Right lobe of liver (tissue), 6 donors: Measurements from ENCODE around the gene ARID5B. TPM values are rescaled to one million over a fixed set of nuclear protein-coding genes. Genes with fewer than 3 reads are reported as not detected.

Experiments
- ATAC-seq, 4 donors: fragments of 200-7000 bp; cut with Tn5 transposase; one replicate each; pipeline ENCODE4 v1.9.1; 2020; ENCODE audit warnings: mild to moderate bottlenecking in 4 of 4, moderate library complexity in 4 of 4
- DNase-seq, 3 donors: peaks; one replicate each; pipeline ENCODE4 v3.0.0-alpha.2; 2020
- H3K27ac ChIP-seq, 3 donors: fragments of 200-600 bp; one replicate each; pipeline ENCODE4 v1.8.0; 2022
- H3K27me3 ChIP-seq, 2 donors: fragments of 200-600 bp; one replicate each; pipeline ENCODE4 v1.8.0; 2022
- H3K36me3 ChIP-seq, 4 donors: fragments of 200-600 bp; sonication (generic) in 1 of 4; one replicate each; pipeline versions ENCODE4 v1.5.1 to v1.8.0; 2017 to 2022; ENCODE audit warnings: control low read depth in 1 of 4
- H3K4me1 ChIP-seq, 4 donors: fragments of 200-600 bp; sonication (generic) in 1 of 4; one replicate each; pipeline versions ENCODE4 v1.5.1 to v1.8.0; 2017 to 2022; ENCODE audit warnings: control low read depth in 1 of 4
- H3K4me3 ChIP-seq, 3 donors: fragments of 200-600 bp; one replicate each; pipeline ENCODE4 v1.8.0; 2022
- H3K9me3 ChIP-seq, 4 donors: fragments of 200-600 bp; sonication (generic) in 1 of 4; one replicate each; pipeline versions ENCODE4 v1.5.1 to v1.8.0; 2017 to 2022; ENCODE audit warnings: control low read depth in 1 of 4
- POLR2A ChIP-seq: fragments of 450-650 bp; IDR thresholded peaks from one replicate; pipeline ENCODE4 v1.6.1; 2017; ENCODE audit warnings: antibody characterized with exemption, mild to moderate bottlenecking
- WGBS: methylation state at CpG from one replicate; pipeline ENCODE4 v1.1.6; 2018; ENCODE audit warnings: low coverage, low lambda C conversion rate; ENCODE audit not compliant: insufficient coverage; ENCODE audit errors: missing lambda C conversion rate; 5-methylcytosine and 5-hydroxymethylcytosine counted together
- intact Hi-C, 2 donors: fragments of 100-400 bp; cut with DNase I; formaldehyde crosslinking; loops; one replicate each; pipeline versions ENCODE4 v1.11.2 to v1.14.1; 2022
- total RNA-seq, 6 experiments: library from RNA; depleted of rRNA in 2 of 6; stranded (reverse); fragments of >200 nt in 2 of 6; fragmentation: NEBNext Ultra II Directional in 3 of 6; extraction: Animal tissue kit (Norgen Biotek cat#: 25700) in 3 of 6; gene quantifications; one replicate each; pipeline versions ENCODE4 v1.1.0 to v1.2.4, GENCODE V29; 2016 to 2023
- TF ChIP-seq, protein P1 (sequence below), 4 donors: fragments of 200-600 bp in 3 of 4; fragments of 450-650 bp in 1 of 4; IDR thresholded peaks; one replicate each; pipeline versions ENCODE4 v1.5.1 to v1.8.0; 2016 to 2022; ENCODE audit warnings: antibody characterized with exemption in 4 of 4, mild to moderate bottlenecking in 2 of 4
- donor health status: DM: no; HTN: yes; CAD: no.
- donor health status: DM: no; HTN: no; CAD: no.
- donor health status: DM: no; HTN: no; CAD: no.
- donor health status: DM: no; HTN: yes; CAD: no.
- donor health status: DM: no; HTN: yes; CAD: no.

ARID5B gene
- total RNA-seq, 6 experiments from 2014 or later = 2.7 to 10.5 (median 5.3) TPM

DNA sequence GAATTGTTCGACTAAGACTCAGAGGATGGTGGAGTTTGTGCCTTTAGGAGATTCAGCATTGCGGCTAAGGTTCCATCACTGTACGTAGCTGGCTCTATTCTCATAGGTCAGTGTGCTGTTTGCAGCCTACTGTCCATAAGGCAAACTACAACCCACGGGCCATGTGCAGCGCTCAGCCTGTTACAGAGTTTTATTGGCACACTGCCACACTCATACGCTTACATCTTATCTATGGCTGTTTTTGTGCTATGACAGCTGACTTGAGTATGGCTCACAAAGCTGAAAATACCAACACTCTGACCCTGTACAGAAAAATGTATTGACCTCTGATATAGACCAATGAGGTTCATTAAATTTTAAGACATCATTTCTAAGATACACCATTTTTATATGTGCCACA is 114.5 kb downstream of the ARID5B start:
- intact Hi-C loops = no loop called here
- Histone ChIP-seq H3K27ac (no peak overlapping the region), H3K27me3 (no peaks in the 10 kb centered on the region), H3K4me1 (peaks cover 0 to 14% (median 5%) of the 10 kb centered on the region in 4 donors), H3K9me3 (no peaks in the 10 kb centered on the region), H3K4me3 (no peak overlapping the region), H3K36me3 (no peaks in the 10 kb centered on the region)
- 88% methylated on average over 4 of the region's 6 CpGs for WGBS
- ATAC-seq = no peak
- TF ChIP-seq POLR2A = no peak
- TF ChIP-seq, protein P1, sequence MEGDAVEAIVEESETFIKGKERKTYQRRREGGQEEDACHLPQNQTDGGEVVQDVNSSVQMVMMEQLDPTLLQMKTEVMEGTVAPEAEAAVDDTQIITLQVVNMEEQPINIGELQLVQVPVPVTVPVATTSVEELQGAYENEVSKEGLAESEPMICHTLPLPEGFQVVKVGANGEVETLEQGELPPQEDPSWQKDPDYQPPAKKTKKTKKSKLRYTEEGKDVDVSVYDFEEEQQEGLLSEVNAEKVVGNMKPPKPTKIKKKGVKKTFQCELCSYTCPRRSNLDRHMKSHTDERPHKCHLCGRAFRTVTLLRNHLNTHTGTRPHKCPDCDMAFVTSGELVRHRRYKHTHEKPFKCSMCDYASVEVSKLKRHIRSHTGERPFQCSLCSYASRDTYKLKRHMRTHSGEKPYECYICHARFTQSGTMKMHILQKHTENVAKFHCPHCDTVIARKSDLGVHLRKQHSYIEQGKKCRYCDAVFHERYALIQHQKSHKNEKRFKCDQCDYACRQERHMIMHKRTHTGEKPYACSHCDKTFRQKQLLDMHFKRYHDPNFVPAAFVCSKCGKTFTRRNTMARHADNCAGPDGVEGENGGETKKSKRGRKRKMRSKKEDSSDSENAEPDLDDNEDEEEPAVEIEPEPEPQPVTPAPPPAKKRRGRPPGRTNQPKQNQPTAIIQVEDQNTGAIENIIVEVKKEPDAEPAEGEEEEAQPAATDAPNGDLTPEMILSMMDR (IDR thresholded peaks at IDR 0.05) = no peak
- DNase-seq = no peak

DNA sequence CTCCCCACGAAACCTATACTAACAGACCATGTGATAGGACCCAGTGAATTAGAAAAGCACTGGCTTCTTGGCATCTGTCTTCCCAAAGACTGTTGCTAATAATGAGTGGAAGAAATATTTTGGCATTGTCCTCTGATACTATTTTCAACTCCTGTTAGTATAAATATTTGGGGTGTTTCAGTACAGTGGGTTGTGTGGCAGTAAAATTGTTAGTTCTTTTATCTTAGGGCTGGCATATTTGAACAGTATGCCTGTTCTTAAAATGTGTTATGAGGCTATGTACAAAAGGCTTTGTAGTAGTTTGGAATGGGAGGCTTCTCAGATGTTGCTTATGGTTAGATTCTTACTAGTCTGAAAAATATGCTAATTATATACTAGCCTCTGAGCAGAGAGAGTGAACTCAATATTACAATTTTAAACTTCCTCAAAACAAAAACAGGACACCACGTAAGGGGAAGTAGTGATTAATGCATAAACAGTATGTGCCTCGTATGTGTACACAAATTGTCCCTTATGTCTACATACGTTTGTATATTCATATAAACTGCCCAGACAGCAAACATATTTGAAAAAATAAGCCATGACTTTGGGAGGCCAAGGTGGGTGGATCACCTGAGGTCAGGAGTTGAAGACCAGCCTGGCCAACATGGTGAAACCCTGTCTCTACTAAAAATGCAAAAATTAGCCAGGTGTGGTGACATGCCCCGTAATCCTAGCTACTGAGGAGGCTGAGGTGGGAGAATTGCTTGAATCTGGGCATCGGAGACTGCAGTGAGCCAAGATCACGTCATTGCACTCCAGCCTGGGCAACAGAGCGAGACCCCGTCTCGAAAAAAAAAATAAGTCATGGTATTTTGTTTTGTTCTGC is 115.4 kb downstream of the ARID5B start:
- Histone ChIP-seq H3K27me3 (no peaks in the 10 kb centered on the region), H3K36me3 (no peaks in the 10 kb centered on the region), H3K4me3 (no peak overlapping the region), H3K9me3 (no peaks in the 10 kb centered on the region), H3K4me1 (peaks cover 0 to 23% (median 5%) of the 10 kb centered on the region in 4 donors), H3K27ac (peak overlapping the region in 2 of 3 donors; percentile 30 to 35)
- 69% methylated on average over 9 of the region's 10 CpGs for WGBS
- DNase-seq (no peak), ATAC-seq (peak in 3 of 4 donors; percentile 20 to 48 (median 43))
- TF ChIP-seq, protein P1 (IDR thresholded peaks at IDR 0.05) = no peak
- TF ChIP-seq POLR2A = no peak
- intact Hi-C loops = no loop called here

DNA sequence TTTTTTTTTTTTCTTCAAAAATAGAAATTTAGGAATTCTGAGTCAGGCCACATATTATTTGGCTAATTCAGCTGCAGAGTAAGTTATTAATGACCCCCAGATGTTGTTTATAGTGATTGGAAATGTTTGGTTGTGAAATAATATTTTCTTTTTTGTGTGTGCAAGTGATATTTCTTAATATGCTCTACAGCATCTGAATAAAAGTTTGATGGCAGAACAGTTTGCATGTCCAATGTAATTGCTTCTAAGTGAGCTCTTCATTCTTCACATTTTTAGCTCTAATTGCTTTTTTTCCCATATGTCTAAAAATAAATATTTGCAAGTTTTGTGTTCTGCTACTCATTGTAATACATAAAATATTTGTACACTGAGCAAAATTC is 116.0 kb downstream of the ARID5B start:
- TF ChIP-seq, protein P1 (IDR thresholded peaks at IDR 0.05) = no peak
- TF ChIP-seq POLR2A = no peak
- no peaks in the 10 kb centered on the region for H3K9me3 ChIP-seq
- H3K36me3 ChIP-seq = no peaks in the 10 kb centered on the region
- ATAC-seq (no peak), DNase-seq (no peak)
- H3K4me3 ChIP-seq = no peak overlapping the region
- H3K27ac ChIP-seq = peak overlapping the region in 2 of 3 donors; percentile 45 to 70
- H3K4me1 ChIP-seq = peaks cover 0 to 29% (median 5%) of the 10 kb centered on the region in 4 donors
- intact Hi-C loops = no loop called here
- no peaks in the 10 kb centered on the region for H3K27me3 ChIP-seq

DNA sequence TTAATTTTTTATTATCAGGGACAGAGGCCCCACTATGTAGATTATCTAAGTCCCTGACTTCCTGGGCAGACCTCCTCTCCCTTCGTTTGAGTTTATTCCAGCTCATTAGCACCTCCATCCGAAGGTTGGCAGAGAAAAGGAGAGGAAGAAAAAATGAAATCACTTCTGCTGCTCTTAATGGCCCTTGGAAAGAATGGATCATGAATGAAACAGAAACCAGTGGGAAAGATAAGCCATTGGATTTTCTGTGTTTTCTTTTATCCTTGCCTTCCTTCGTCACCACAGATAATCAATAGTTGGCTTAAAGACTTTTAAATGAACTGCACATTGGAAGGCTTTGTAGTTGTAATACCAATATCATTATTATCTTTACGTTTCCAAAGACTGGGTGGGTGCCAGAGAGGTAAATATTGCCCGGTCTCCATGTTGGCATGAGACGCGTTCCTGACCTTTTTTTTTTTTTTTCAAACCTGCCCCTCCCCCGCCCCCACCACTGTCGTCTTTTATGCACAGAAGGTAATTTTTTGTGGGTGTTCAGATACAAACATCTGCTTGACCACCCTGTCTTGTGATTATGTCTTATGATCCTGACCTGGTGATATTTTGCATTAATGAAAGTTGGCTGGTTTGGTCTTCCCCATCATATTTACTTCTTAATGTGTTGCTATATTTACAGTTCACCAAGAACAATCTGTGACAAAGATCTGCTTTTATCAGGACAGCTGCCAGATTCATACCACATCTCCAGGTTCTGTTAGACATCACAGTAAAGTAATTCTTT is 116.8 kb downstream of the ARID5B start:
- peaks cover 0 to 30% (median 7%) of the 10 kb centered on the region in 4 donors for H3K4me1 ChIP-seq
- TF ChIP-seq, protein P1 (IDR thresholded peaks at IDR 0.05) = no peak
- no peak for TF ChIP-seq POLR2A

More for the DNA sequence above, 116.8 kb downstream of the ARID5B start:
- Histone ChIP-seq H3K27me3 (no peaks in the 10 kb centered on the region), H3K4me3 (peak overlapping the region; percentile 9 to 35 (median 9)), H3K36me3 (no peaks in the 10 kb centered on the region), H3K9me3 (no peaks in the 10 kb centered on the region), H3K27ac (peak overlapping the region; percentile 45 to 70 (median 69))
- ATAC-seq = peak; percentile 9 to 31 (median 20)
- intact Hi-C loops = no loop called here
- 16% methylated on average over 8 of the region's 9 CpGs for WGBS
- DNase-seq = no peak
